Activated naive CD4-positive, alpha-beta T cell treated with anti-CD3 and anti-CD28 coated beads, Interleukin-2, amount 10 ng/mL, durations not matched to agents 7 days and 5 days (primary cell): ENCODE data around the gene PRKN.

Source experiments
- CTCF ChIA-PET: fragments of 350-600 bp; sonication (Branson Sonifier 250); formaldehyde crosslinking; loops from one replicate; lab custom pipeline; 2021; ENCODE audit warnings: antibody characterized with exemption; lab: Charles Lee
- DNase-seq: peaks from one replicate; pipeline ENCODE4 v3.0.0-alpha.2; 2020
- H3K27ac Mint-ChIP-seq: one replicate; pipeline ENCODE4 v1.8.0; 2021; ENCODE audit warnings: mild to moderate bottlenecking, moderate library complexity, mixed read lengths
- H3K27me3 Mint-ChIP-seq: one replicate; pipeline ENCODE4 v1.8.0; 2021; ENCODE audit warnings: mild to moderate bottlenecking, mixed read lengths
- H3K36me3 Mint-ChIP-seq: one replicate; pipeline ENCODE4 v1.8.0; 2021; ENCODE audit warnings: mixed read lengths
- H3K4me1 Mint-ChIP-seq: one replicate; pipeline ENCODE4 v1.8.0; 2021; ENCODE audit warnings: mixed read lengths
- H3K4me3 Mint-ChIP-seq: one replicate; pipeline ENCODE4 v1.8.0; 2021; ENCODE audit warnings: mild to moderate bottlenecking, moderate library complexity, mixed read lengths
- H3K9me3 Mint-ChIP-seq: one replicate; pipeline ENCODE4 v1.8.0; 2021; ENCODE audit warnings: mixed read lengths

PRKN gene

DNA sequence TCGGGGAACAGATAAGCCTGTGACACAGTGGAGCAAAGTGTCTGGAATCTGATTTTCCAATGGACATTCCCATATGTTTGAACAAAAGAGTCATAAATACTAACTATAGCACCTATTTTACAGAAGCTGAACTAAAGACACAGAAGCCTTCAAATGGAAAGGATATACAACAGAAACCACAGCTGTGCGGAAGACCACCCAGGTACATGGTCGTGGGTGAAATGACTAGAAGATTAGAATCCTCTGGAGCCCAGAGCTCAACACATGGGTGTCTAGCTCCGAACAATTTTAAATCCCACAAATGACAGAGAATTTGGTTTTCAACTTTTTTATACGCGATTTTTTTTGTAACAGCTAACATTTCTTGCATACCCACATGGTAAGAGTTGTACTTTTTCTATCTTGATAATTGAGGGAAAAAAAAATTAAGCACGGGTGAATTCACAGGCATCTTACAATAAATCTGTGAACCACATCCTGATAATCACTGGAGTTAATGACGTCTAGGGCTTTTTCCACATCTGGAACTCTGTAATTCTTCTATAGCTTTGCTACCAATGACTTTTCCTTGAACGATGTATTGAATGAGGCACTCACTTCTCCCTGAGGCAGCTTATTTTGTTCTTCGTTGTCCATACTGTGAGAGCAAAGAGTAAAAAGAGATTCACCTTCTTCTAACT lies 1182.6 kb downstream of the PRKN start:
- DNase-seq: no peak
- no peaks in the 10 kb centered on the region for H3K36me3 Mint-ChIP-seq
- no peaks in the 10 kb centered on the region for H3K27me3 Mint-ChIP-seq
- CTCF ChIA-PET: interaction anchor here (0.7 kb wide), 1 partner anchor 106 kb away, joined by 3 read pairs; no protein-coding TSS in a partner anchor
- H3K9me3 Mint-ChIP-seq: no peaks in the 10 kb centered on the region
- H3K27ac Mint-ChIP-seq: no peak overlapping the region
- no peak overlapping the region for H3K4me3 Mint-ChIP-seq
- no peaks in the 10 kb centered on the region for H3K4me1 Mint-ChIP-seq

DNA sequence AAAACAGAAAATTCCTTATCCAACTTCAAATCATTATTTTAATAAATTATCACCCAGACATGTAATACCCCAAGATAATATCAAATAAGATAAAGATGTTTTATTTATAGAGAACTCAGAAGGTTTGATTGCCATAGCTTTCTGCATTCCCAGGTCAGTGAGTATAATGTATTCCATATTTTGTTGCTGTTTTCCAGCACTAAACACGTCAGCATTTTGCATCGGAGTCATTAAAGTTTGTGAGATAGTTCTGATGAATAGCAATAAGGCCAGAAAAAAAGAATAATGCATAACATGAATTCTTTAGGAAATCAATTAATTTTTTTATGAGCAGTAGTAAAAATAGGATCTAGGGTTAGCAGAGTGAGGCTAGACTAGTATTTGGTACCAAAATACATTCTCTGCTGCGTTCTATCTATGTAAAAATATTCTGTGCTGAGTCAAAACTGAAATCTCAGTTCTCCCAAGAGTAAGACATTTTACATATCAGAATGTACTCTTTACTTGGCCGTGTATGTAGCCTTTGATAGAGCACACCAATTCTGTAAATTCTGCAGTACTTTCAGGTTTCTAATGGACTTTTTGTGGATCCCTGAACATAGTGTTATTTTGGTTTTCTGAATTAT lies 1183.8 kb downstream of the PRKN start:
- Mint-ChIP-seq H3K27me3 (no peaks in the 10 kb centered on the region), H3K4me3 (no peak overlapping the region), H3K27ac (no peak overlapping the region), H3K36me3 (no peaks in the 10 kb centered on the region), H3K9me3 (no peaks in the 10 kb centered on the region), H3K4me1 (no peaks in the 10 kb centered on the region)
- CTCF ChIA-PET: interaction anchor here (0.7 kb wide), 1 partner anchor 107 kb away, joined by 3 read pairs; no protein-coding TSS in a partner anchor
- no peak for DNase-seq

DNA sequence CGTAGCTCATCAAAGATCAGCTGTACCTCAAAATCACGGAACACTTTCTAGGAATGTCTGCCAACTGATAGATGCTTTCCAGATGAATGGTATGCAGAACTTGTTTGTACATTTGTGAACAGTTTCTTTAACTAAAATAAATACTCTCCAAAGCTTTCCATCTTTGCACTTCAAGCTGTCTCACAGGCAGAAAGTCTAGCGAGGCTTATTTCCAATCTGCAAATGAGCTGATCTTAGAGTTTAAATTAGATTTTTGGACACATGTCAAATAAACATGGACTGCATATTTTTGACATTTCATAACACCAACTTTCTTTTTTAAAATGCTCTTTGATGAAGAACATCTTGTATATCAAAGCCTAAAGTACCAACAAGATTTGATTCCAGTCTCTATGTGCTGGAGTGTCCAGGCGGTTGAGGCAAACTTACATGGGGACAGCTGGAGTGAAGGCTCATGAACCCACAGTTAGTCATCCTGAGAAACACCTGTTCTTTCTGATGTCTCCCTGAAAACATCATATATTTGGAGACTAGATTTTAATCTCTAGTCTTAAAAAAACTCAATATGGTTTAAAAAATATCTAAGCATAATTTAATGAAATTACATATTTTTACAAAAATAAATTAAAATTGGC lies 1185.1 kb downstream of the PRKN start:
- no peak for DNase-seq
- CTCF ChIA-PET: no interaction called here
- Mint-ChIP-seq H3K27me3 (no peaks in the 10 kb centered on the region), H3K36me3 (no peaks in the 10 kb centered on the region), H3K9me3 (no peaks in the 10 kb centered on the region), H3K27ac (no peak overlapping the region), H3K4me1 (no peaks in the 10 kb centered on the region), H3K4me3 (no peak overlapping the region)

DNA sequence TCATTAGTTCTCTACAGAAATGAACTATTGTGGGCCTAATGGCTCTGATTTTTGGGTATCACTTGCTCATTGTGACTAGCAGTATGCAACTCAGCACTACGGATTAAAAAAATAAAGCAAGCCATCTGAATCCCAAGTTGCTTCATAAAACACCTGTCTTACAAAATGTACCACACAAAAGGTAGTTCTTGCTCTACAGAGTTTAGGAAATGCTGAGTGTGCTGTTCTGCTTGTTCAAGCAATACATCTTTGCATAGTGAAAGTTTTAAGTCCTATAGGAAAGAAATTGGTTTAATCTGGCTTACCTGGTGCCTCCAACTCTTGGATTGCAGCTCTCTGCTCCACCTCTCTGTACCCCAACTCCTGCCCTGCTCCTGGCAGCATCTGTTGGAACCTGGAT lies 1187.0 kb downstream of the PRKN start:
- Mint-ChIP-seq H3K36me3 (no peaks in the 10 kb centered on the region), H3K4me1 (no peaks in the 10 kb centered on the region), H3K27me3 (no peaks in the 10 kb centered on the region), H3K9me3 (no peaks in the 10 kb centered on the region), H3K27ac (no peak overlapping the region), H3K4me3 (no peak overlapping the region)
- no peak for DNase-seq
- CTCF ChIA-PET: no interaction called here

DNA sequence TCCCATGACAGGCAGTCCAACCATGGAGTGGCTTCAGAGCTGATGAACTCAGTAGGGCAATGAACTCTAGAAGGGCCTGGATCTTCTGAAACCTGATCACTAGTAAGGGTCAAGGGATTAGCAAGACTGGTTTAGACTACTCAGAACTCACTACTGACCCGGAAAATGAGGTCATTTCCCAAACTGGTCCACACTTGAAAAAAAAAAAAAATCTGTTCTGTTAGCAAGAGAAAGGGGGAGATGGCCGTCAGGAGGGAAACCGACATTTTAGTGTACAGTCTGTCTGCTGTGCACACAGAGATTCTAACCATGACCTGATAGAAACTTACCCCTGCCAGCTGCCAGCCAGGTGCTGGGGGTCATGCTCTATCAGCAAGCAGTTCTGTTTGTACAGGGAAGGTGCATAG lies 1191.3 kb downstream of the PRKN start:
- no peaks in the 10 kb centered on the region for H3K36me3 Mint-ChIP-seq
- no peaks in the 10 kb centered on the region for H3K4me1 Mint-ChIP-seq
- CTCF ChIA-PET: no interaction called here
- no peaks in the 10 kb centered on the region for H3K27me3 Mint-ChIP-seq
- peaks cover 4% of the 10 kb centered on the region for H3K9me3 Mint-ChIP-seq
- H3K4me3 Mint-ChIP-seq: no peak overlapping the region
- H3K27ac Mint-ChIP-seq: no peak overlapping the region
- DNase-seq: no peak

DNA sequence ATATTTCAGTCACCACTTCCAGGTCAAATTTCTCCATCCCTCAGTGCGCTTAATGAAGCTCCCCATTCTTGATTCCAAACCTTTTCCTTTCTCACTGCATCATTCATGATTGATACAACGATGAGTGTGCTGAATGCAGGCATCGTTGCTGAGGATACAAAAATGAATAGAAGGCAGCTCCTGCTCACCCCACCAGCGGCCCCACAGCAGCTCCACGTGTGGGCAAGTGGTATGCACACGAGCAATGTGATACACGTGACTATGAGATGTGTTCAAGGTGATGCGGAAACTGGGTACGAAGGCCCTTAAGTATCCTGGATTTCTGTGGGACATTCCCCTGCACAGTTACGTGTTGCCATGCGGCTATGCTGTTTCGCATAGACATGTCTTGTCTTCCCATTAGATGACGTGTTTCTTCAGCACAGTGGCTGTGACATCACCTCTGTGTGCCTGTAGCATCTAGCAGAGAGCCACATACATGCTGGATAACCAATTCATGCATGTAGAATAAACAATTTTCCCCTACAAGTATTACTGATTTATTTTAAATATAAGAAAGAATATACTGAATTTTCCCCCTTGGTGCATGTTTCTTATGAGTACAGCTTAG lies 1193.2 kb downstream of the PRKN start:
- Mint-ChIP-seq H3K27me3 (no peaks in the 10 kb centered on the region), H3K4me3 (no peak overlapping the region), H3K27ac (no peak overlapping the region), H3K9me3 (peaks cover 4% of the 10 kb centered on the region), H3K36me3 (no peaks in the 10 kb centered on the region), H3K4me1 (no peaks in the 10 kb centered on the region)
- DNase-seq: no peak
- CTCF ChIA-PET: no interaction called here

DNA sequence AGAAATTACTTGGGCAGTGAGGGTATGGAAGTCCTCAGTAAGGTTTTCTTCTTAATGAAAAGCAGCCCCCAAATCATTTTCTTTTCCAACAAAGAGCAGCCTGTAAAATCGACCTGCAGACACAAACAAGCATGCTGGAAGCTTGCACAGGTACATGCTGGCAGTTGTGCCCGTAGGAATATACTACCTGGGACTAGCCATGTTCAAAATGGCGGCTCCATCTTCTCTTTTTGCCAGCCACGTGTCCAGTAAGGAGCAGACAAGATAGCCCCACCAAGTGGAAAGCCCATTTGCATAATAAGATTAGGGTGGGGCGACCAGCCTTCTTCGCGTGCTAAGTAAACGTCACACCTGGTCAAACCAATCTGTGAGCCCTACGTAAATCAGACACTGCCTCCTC lies 1194.3 kb downstream of the PRKN start:
- H3K36me3 Mint-ChIP-seq: no peaks in the 10 kb centered on the region
- H3K9me3 Mint-ChIP-seq: peaks cover 4% of the 10 kb centered on the region
- no peak for DNase-seq
- H3K27me3 Mint-ChIP-seq: no peaks in the 10 kb centered on the region
- H3K4me1 Mint-ChIP-seq: no peaks in the 10 kb centered on the region
- CTCF ChIA-PET: no interaction called here
- H3K27ac Mint-ChIP-seq: no peak overlapping the region
- no peak overlapping the region for H3K4me3 Mint-ChIP-seq

DNA sequence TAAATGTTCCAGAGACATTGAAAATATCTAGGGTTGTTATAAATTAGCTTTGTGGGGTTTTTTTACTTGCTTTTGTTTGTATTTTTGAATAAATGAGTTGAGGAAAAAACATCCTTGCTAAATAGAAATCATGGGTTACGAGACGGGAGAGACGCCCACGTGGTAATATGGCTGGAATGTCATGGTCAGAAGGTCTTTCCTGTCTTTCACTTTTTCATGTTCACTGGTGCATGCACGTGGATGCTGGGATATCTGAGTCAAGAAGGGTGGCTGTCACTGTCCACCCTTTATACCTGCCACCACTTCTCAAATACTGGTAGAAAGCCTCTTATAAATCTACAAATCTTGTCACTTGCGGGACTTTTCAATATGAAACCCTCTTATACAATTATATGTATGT lies 1195.0 kb downstream of the PRKN start:
- no peaks in the 10 kb centered on the region for H3K27me3 Mint-ChIP-seq
- CTCF ChIA-PET: no interaction called here
- H3K9me3 Mint-ChIP-seq: peaks cover 4% of the 10 kb centered on the region
- H3K27ac Mint-ChIP-seq: no peak overlapping the region
- H3K4me3 Mint-ChIP-seq: no peak overlapping the region
- no peaks in the 10 kb centered on the region for H3K36me3 Mint-ChIP-seq
- H3K4me1 Mint-ChIP-seq: no peaks in the 10 kb centered on the region
- no peak for DNase-seq

DNA sequence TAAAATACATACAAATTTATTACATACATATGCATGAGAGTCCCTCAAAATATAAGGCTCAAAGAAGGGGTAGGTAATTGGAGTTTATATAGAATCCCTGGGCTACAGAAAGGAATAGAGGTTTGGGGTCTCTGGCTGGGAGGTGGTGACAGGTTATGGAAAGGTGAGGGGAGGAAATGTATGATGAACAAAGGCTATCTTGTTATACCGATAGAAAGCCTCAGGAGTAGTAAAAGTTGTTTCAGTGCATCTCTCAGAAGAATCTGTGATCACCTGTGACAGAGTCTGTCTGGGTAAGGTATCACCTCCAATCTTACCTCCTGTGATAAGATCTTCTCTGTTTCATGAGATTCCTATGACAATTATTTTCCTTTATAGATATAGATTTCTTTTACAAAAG lies 1200.8 kb downstream of the PRKN start:
- H3K4me1 Mint-ChIP-seq: no peaks in the 10 kb centered on the region
- CTCF ChIA-PET: no interaction called here
- H3K27me3 Mint-ChIP-seq: no peaks in the 10 kb centered on the region
- H3K4me3 Mint-ChIP-seq: no peak overlapping the region
- no peak for DNase-seq
- H3K9me3 Mint-ChIP-seq: no peaks in the 10 kb centered on the region
- H3K27ac Mint-ChIP-seq: no peak overlapping the region
- no peaks in the 10 kb centered on the region for H3K36me3 Mint-ChIP-seq

DNA sequence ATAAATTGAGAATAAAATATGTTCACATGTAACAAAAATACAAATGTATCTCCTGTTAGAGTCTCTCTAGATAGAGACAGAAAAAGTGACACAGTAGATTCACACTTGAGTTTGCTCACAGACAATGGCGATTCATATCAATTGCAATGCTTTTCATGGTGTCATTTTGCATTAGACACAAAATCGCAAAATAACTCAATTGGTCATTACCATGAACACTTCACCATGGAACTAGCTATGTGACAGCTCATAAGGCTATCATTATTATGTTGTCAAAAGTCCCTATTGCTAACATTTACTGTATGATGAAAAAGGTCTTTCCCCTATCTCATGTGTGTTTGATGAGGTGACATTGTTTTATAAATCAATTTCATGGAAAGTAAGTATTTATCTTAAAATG lies 1204.2 kb downstream of the PRKN start:
- CTCF ChIA-PET: no interaction called here
- H3K4me1 Mint-ChIP-seq: no peaks in the 10 kb centered on the region
- H3K27me3 Mint-ChIP-seq: no peaks in the 10 kb centered on the region
- H3K36me3 Mint-ChIP-seq: no peaks in the 10 kb centered on the region
- DNase-seq: no peak
- H3K4me3 Mint-ChIP-seq: no peak overlapping the region
- H3K9me3 Mint-ChIP-seq: no peaks in the 10 kb centered on the region
- H3K27ac Mint-ChIP-seq: no peak overlapping the region

DNA sequence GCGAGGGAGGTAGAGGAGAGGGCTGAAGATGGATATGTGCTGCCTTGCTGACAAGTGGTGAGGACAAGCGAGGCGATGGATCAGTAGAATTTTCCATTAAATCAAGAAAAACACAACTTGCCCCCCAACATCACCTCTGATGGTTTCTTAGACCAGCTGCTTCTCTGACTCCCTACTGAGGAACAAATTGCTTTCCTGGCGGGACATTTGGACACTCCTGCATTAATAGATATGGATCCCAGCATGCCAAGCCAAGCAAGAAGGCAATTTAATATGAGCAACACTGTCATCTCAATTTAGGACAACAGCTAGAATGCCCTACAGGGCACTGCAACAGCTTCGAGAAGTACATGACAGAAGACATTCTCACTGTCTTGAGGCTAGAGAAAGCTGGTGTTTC lies 1205.3 kb downstream of the PRKN start:
- H3K4me3 Mint-ChIP-seq: no peak overlapping the region
- no peak overlapping the region for H3K27ac Mint-ChIP-seq
- no peaks in the 10 kb centered on the region for H3K9me3 Mint-ChIP-seq
- CTCF ChIA-PET: interaction anchor here (1.0 kb wide), 1 partner anchor 104 kb away, joined by 4 read pairs; no protein-coding TSS in a partner anchor
- DNase-seq: no peak
- no peaks in the 10 kb centered on the region for H3K4me1 Mint-ChIP-seq
- no peaks in the 10 kb centered on the region for H3K27me3 Mint-ChIP-seq
- H3K36me3 Mint-ChIP-seq: no peaks in the 10 kb centered on the region

DNA sequence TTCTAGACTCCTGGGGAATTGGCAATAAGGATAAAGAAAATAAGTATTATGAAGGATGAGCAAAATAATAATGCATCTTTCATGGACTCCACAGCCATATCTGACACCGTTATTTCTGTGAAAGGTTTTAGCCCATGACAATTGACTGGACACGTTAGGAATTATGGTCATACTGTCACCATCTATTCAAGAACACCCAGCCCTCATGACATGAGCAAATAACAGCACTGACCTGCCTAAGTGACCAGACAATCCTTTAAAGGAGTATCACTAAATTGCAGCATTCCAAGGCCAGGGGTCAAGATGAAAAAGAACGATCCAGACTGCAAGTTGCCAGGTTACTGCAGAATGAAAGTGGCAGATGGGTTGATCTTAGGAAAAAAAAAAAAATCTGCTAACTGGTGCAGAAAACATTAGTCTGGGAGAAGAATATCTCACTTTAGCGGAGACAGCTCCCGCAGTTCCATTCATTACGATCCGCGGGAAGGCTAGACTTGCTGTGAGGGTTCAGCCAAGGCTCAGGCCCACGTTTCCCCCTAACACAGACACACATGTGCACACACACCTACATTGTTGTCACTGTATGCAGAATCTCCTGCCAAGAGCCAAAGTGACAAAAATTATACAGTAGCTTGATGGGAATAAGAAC lies 1216.0 kb downstream of the PRKN start:
- Mint-ChIP-seq H3K27ac (no peak overlapping the region), H3K36me3 (no peaks in the 10 kb centered on the region), H3K9me3 (peaks cover 9% of the 10 kb centered on the region), H3K4me3 (no peak overlapping the region), H3K4me1 (no peaks in the 10 kb centered on the region), H3K27me3 (no peaks in the 10 kb centered on the region)
- CTCF ChIA-PET: interaction anchor here (0.6 kb wide), 1 partner anchor 863 kb away, joined by 3 read pairs; no protein-coding TSS in a partner anchor
- DNase-seq: no peak

DNA sequence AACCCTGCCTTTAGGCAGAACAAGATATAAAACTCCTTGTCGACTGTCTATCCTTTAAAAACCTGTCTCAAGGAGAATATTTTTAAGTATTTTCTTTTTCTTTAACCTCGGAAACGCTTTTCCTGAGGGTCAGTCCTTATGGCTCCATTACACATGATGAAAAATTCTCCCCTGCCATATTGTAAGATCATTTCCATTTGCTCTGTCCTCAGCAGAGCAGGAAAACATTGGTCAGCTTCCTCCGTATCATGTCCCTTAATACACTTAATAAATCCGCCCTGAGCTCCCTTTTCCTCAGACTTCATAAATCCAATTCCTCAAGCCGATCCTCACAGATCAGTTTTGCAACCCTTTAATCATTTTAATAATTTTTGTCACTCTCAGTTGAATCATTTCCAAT lies 1219.2 kb downstream of the PRKN start:
- Mint-ChIP-seq H3K27me3 (no peaks in the 10 kb centered on the region), H3K4me3 (no peak overlapping the region), H3K4me1 (no peaks in the 10 kb centered on the region), H3K9me3 (peaks cover 6% of the 10 kb centered on the region), H3K36me3 (no peaks in the 10 kb centered on the region), H3K27ac (no peak overlapping the region)
- CTCF ChIA-PET: interaction anchor here (0.6 kb wide), 1 partner anchor 42 kb away, joined by 3 read pairs; no protein-coding TSS in a partner anchor
- DNase-seq: no peak

DNA sequence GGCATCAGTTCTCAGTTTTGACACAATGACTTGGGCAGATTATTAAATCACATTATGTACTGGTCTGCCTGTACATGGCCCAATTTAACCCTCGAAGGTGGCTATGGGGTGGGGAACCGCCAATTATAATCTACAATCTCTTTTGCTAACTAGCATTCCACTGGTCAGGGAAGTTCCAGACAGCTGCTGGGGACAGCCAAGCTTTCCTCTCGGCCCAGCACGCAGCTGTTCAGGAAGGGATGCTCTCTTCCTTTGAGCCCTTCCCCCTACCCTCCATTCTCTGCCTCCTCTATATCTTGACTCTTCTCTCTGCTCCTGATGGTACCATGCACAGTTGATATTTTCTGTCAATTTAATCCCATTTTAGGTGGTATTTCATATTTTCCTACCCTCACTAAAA lies 1220.2 kb downstream of the PRKN start:
- no peaks in the 10 kb centered on the region for H3K27me3 Mint-ChIP-seq
- H3K27ac Mint-ChIP-seq: no peak overlapping the region
- no peaks in the 10 kb centered on the region for H3K36me3 Mint-ChIP-seq
- peaks cover 6% of the 10 kb centered on the region for H3K9me3 Mint-ChIP-seq
- no peak for DNase-seq
- CTCF ChIA-PET: no interaction called here
- no peaks in the 10 kb centered on the region for H3K4me1 Mint-ChIP-seq
- no peak overlapping the region for H3K4me3 Mint-ChIP-seq
